HK-2 (cell line): Measurements from ENCODE around the gene ADARB2.

ENCODE experiments used
- DNase-seq: peaks from one replicate; pipeline ENCODE4 v3.0.0-alpha.2; 2018; ENCODE audit not compliant: unreplicated experiment

The ADARB2 gene

DNA sequence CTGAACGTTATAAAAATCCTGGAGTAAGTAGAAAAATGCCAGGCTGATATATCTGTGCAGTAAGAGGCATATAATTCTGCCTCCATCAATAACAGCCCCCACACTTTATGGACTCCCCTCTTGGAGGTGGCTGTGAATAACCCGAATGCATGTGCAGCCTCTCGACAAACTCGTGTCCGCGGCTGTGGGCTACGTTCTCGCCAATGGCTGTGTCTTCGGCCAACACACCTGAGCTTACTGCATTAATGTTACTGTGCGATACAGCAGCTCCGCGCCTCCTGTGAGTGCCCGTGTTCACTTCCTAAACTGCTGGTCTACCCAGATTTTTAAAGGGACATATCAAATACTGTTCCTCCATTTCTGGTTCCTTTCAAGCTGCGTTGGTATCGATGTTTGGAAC, 209.4 kb downstream of the ADARB2 start:
- no peak for DNase-seq

- DNase-seq: no peak
Observed at GRCh38 chr10:1526436-1527055, 210.8 kb downstream of the ADARB2 start.

- DNase-seq: no peak
Observed at GRCh38 chr10:1525354-1526162, 211.8 kb downstream of the ADARB2 start.

- DNase-seq: no peak
Observed at GRCh38 chr10:1524540-1524939, 212.8 kb downstream of the ADARB2 start.

- no peak for DNase-seq
Observed at GRCh38 chr10:1523221-1523620, 214.1 kb downstream of the ADARB2 start.

GRCh38 chr10:1522237-1522636, 215.1 kb downstream of the ADARB2 start:
- DNase-seq: no peak

GRCh38 chr10:1521741-1522140, 215.6 kb downstream of the ADARB2 start:
- DNase-seq: no peak

DNA sequence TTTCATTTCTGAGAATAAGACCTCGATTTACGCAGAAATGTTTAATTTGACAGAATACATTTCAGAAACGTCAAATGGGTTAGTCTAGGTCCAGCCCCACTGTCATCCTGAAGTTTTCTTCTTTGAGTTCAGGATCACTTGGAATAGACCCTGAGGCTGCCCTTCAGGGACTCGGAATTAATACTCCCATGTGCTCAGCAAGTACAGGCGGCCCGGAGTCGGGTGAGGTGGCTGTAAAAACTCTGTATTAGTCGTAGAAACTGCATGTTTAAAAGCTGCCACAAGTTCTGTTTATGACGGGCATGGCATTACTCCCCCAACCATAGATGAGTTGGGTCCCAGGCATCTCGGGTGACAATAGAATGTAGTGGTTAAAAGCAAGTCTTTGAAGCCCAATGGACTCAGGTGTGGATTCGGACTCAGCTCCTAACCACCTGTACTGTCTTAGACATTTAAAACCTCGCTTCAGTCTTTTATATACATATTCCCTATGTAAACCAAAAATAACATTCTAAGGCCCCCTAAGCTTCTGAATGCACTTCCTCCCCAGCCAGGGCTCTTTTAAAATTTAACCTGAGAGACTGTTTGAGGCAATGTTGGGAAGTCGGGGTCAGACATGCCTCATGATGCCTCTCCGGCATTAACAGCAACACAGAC, 216.3 kb downstream of the ADARB2 start:
- no peak for DNase-seq

GRCh38 chr10:1519391-1519790, 217.9 kb downstream of the ADARB2 start:
- DNase-seq: no peak

- no peak for DNase-seq
Observed at GRCh38 chr10:1517684-1518083, 219.6 kb downstream of the ADARB2 start.

- DNase-seq: no peak
Observed at GRCh38 chr10:1516492-1517165, 220.7 kb downstream of the ADARB2 start.

DNA sequence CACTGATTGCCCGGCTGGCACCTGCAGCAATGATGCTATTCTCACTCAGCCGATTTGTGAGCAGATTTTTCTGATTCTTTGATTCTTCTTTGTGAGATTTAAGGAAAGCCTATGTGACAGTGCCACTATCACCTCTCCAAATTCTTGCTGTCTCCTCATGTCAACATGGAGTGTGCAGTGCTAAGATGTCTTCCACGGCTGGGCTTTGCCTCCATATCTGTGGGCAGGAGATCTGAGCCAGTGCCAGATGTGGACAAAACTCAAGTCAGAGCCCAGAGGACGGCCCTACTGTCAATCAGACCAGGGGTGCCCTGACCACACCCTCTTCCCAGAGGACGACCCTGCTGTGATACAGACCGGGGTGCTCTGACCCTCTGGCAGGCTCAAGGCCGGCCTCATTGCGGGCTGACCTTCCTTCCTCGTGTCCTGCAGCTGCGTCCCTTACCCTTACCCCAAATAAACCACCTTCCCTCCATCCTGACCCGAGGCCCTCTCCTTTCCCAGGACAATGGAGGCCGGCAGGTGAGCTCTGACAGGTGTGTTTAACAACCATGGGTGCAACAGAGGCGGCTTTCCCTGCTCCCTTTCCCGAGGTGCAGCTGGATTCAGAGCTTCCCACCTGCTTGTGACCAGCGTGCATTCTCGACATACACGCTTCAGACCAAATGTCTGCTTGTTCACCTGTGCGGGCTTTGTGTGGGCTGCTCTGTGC, 221.4 kb downstream of the ADARB2 start:
- DNase-seq: no peak

- DNase-seq: no peak
Observed at GRCh38 chr10:1515121-1515779, 222.1 kb downstream of the ADARB2 start.

GRCh38 chr10:1514681-1515080, 222.6 kb downstream of the ADARB2 start:
- DNase-seq: no peak

GRCh38 chr10:1513221-1513620, 224.1 kb downstream of the ADARB2 start:
- no peak for DNase-seq

DNA sequence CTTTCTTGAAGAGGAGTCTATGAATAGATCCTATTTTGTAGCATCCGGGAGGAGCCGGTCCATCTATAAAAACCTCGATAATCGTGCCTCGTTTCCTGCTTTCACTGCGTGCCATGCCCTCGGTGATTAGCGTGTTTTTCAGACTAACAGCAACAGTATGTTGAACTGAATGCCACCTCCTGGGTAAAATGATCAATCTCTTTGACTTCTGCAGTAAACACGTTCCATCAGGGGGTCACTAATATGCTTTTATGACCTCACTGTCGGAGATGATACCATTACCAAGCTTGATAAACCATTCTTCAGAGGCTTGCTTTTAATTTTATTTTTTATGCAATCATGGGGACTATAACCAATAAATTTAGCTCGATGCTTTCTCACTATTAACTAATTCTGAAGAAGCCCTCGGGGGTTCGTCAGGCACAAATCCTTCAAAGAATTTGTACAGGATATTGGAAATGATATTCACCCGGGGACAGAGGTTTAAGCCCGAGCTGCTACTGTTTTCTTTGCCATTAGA, 228.3 kb downstream of the ADARB2 start:
- DNase-seq: no peak

DNA sequence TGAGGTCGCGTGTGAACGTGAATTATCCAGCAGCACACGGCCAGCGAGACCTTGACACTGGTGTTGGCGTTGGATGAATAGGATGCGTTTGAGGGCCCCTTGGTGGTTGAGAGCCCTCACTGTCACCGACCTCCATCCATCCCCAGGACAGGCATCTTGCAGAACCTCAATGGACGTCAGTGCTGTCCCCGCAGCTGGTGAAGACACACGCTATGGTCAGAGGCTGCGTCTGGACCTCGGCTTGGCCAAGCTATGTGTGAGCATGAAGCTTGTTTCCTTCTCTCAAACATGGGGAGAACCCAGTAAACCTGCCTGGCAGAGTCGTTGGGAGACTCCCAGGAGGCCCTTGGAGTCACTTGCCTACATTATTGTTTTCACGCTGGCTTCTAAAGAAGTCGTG, 229.2 kb downstream of the ADARB2 start:
- DNase-seq: no peak

DNA sequence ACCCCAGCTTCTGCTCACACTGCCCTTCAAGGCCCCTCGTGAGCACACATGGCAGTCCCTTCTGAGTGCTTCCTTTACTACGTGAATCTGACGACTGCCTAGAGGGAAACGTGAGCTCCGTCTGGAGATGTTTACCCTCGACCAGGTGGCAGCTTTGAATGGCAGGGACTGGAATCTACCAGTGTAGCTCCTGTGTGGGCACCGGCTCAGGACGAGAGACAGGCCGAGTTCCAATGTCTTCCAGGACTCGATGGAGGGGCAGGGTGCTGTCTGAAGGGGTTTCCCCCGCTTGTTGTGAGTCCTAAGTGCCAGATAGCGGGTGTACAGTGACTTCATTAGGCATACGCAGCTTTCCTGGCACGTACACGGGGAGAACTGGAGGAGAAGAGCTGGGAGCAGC, 229.9 kb downstream of the ADARB2 start:
- no peak for DNase-seq

- no peak for DNase-seq
Observed at GRCh38 chr10:1504940-1505339, 232.4 kb downstream of the ADARB2 start.

- DNase-seq: no peak
Observed at GRCh38 chr10:1504286-1504685, 233.0 kb downstream of the ADARB2 start.

GRCh38 chr10:1502451-1502850, 234.9 kb downstream of the ADARB2 start:
- DNase-seq: no peak
